ENCODE measurements around the gene FOSB. TPM values are rescaled to one million over a fixed set of nuclear protein-coding genes. Genes with fewer than 3 reads are reported as not detected.

FOSB gene
- total RNA-seq, 1 experiment from 2014 or later: 2.3 TPM

- ChIA-PET CTCF (interaction anchor here (0.7 to 5.0 kb wide), 4 partner anchors 7 to 35 kb away, joined by 4 to 33 read pairs (median 14); partner anchors contain the start of gene FOSB), POLR2A (no interaction called here)
- no peaks in the 10 kb centered on the region for H3K36me3 Mint-ChIP-seq
- peaks cover 79% of the 10 kb centered on the region for H3K27me3 Mint-ChIP-seq (ENCODE audit: low read depth)
- H3K4me1 Mint-ChIP-seq: peaks cover 33% of the 10 kb centered on the region
- TF ChIP-seq RELA (CRISPR knock-in tag; IDR thresholded peaks at IDR 0.05; ENCODE audit: borderline replicate concordance) (no peak), TCF7 (CRISPR knock-in tag; IDR thresholded peaks at IDR 0.05; ENCODE audit: low read depth) (no peak), CBFB (CRISPR knock-in tag; IDR thresholded peaks at IDR 0.05; ENCODE audit: low read depth) (no peak), KAT7 (CRISPR knock-in tag; IDR thresholded peaks at IDR 0.05; ENCODE audit: borderline replicate concordance) (no peak), FOXJ3 (CRISPR knock-in tag; IDR thresholded peaks at IDR 0.05; ENCODE audit: borderline replicate concordance) (no peak), E2F1 (CRISPR knock-in tag; IDR thresholded peaks at IDR 0.05) (no peak), RORB (CRISPR knock-in tag; IDR thresholded peaks at IDR 0.05) (no peak), E2F5 (CRISPR knock-in tag; IDR thresholded peaks at IDR 0.05) (no peak), NR1H2 (CRISPR knock-in tag; IDR thresholded peaks at IDR 0.05) (no peak), ZNF425 (CRISPR knock-in tag; conservative IDR thresholded peaks at IDR 0.05) (no peak)
- TF ChIP-seq, protein P1, sequence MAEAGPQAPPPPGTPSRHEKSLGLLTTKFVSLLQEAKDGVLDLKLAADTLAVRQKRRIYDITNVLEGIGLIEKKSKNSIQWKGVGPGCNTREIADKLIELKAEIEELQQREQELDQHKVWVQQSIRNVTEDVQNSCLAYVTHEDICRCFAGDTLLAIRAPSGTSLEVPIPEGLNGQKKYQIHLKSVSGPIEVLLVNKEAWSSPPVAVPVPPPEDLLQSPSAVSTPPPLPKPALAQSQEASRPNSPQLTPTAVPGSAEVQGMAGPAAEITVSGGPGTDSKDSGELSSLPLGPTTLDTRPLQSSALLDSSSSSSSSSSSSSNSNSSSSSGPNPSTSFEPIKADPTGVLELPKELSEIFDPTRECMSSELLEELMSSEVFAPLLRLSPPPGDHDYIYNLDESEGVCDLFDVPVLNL (CRISPR knock-in tag; IDR thresholded peaks at IDR 0.05; ENCODE audit: borderline replicate concordance, low read depth): no peak
- TF ChIP-seq, protein P2, sequence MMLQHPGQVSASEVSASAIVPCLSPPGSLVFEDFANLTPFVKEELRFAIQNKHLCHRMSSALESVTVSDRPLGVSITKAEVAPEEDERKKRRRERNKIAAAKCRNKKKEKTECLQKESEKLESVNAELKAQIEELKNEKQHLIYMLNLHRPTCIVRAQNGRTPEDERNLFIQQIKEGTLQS (CRISPR knock-in tag; conservative IDR thresholded peaks at IDR 0.05): no peak
- TF ChIP-seq, protein P3, sequence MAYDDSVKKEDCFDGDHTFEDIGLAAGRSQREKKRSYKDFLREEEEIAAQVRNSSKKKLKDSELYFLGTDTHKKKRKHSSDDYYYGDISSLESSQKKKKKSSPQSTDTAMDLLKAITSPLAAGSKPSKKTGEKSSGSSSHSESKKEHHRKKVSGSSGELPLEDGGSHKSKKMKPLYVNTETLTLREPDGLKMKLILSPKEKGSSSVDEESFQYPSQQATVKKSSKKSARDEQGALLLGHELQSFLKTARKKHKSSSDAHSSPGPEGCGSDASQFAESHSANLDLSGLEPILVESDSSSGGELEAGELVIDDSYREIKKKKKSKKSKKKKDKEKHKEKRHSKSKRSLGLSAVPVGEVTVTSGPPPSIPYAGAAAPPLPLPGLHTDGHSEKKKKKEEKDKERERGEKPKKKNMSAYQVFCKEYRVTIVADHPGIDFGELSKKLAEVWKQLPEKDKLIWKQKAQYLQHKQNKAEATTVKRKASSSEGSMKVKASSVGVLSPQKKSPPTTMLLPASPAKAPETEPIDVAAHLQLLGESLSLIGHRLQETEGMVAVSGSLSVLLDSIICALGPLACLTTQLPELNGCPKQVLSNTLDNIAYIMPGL (CRISPR knock-in tag; IDR thresholded peaks at IDR 0.05): no peak
- TF ChIP-seq, protein P4, sequence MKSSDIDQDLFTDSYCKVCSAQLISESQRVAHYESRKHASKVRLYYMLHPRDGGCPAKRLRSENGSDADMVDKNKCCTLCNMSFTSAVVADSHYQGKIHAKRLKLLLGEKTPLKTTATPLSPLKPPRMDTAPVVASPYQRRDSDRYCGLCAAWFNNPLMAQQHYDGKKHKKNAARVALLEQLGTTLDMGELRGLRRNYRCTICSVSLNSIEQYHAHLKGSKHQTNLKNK (CRISPR knock-in tag; IDR thresholded peaks at IDR 0.05): no peak
- H3K9me3 Mint-ChIP-seq: no peaks in the 10 kb centered on the region
- H3K4me3 Mint-ChIP-seq: no peak overlapping the region
- no peak for DNase-seq (ENCODE audit: low spot score)
- ATAC-seq: no peak
- H3K27ac Mint-ChIP-seq: no peak overlapping the region
These were observed 7.1 kb downstream of the FOSB start for GRCh38 chr19:45474606-45475521.
